ELF-1 (cell line): Measurements from ENCODE around the gene KIF16B.

Source experiments
- DNase-seq: peaks from one replicate; pipeline ENCODE4 v3.0.0-alpha.2; 2016; ENCODE audit warnings: low read depth, low spot score

The KIF16B gene

DNA sequence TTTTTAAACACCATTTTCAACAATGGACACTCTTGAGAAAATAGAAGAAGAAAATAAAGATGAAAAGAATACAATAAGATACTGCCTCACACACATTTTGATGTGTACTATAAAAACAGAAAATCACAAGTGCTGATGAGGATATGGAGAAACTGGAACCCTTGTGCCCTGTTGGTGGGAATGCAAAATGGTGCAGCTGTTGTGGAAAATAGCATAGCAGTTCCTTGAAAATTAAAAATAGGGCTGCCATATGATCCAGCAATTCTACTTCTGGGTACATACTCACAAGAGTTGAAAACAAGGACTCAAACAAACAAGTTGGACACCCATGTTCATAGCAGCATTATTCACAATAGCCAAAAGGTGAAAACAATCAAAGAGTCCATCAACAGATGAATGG lies 173.0 kb downstream of the KIF16B start:
- no peak for DNase-seq

DNA sequence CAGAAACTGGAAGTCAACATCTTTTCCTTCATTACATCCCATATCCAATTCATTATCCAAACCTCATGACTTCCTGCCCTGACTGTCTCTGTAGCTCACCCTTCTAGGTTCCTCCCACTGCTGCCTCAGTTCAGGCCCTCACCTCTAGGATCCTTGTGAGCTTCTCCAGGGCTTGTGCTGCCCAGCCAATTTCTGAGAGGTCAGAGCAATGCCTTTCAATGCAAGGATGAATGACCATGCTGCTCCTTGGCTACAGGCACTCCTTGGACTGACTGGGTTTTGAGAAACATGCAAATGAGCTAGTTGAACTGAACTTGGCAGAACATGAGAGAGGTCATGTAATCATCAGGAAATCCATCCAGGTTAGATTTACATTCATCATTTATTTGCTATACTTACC lies 173.4 kb downstream of the KIF16B start:
- DNase-seq = no peak

DNA sequence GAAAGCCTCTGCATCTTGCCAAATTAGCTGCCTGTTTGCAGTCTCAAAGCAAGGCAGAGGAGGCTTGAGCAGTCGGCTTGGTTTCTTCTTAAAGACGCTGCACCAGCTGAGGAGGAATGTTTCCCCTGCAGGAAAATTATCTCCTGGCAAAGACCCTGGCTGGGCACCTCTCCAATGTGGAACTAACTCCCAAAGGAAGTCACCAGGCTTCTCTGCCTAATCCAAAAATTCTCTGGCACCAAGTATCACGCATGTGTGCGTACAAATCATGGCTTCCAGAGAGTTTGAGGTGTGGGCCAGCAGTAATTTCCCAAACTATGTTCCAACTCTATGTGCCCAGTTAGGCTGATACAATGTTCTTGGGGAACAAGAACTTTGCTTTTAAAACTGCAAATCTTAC lies 176.2 kb downstream of the KIF16B start:
- no peak for DNase-seq

DNA sequence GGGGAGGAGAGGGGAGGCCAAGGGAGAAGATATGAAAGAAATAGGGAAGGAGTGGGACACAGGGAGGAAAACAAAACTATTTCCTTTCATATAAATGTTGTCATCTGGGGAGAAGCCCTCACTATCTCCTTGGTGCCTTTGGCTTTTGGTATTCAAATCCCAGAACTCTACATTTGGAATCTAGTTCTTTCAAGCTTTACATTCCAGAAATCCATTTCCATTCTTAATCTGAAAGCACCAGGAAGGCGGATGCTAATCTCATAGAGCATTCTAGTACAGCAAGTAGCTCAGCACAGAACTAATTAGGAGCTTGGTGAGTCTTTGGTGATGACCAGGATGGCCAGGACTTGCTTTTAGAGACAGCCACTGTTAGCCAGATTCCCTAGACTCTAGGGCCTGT lies 177.9 kb downstream of the KIF16B start:
- DNase-seq = no peak

DNA sequence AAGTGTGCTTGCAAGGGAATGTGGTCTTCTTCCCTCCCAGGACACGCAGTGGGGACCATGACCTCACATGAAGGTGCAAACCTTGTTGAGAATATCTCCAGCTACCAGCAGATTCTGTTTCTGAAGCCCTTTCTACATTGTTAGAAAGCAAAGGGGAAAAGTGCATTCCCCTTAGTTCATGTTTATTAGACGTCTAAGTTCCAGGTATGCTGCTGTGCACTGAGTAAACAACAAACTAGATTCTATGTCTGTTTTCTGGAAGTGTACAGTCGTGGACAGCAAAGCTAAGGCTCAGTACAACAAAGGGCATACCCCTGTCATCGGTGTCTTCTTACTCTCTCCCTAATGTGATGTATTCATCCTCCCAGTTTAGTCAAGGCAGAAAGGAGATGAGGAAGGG lies 178.5 kb downstream of the KIF16B start:
- no peak for DNase-seq

DNA sequence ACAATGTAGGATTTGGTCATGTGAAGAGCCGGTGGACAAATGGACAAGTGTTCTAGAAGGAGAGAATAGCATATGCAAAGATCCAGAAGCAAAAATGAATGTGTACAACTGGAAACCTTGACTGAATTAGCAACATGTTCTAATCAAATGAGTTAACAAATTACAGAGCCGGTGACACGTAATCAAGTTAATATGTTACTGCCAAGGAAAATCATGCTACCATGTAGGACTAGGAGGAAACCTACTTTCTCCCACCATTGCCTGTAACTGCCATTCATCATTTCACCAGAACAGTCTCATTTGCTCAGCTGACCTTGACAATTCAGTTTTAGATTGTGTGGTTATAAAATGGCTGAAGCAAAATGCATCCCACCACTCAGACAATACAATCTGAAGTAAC lies 179.4 kb downstream of the KIF16B start:
- no peak for DNase-seq

DNA sequence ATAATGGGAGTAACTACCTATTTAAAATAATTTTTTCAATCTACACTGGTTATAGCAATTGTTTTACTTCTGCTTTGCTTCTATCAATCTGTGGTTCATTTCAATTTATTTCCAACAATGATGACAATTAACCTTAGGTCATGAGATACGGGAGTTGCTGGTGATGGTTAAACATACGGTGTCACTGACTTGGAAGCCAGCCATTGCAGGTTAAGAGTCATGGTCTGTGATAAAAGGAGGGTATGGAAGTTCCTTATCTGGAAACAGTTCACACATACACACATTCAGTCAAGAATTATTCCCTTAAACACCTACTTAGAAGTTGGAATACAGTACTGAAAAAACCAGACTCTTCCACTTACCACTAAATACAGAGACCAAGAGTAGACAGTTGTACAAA lies 180.0 kb downstream of the KIF16B start:
- DNase-seq = no peak

DNA sequence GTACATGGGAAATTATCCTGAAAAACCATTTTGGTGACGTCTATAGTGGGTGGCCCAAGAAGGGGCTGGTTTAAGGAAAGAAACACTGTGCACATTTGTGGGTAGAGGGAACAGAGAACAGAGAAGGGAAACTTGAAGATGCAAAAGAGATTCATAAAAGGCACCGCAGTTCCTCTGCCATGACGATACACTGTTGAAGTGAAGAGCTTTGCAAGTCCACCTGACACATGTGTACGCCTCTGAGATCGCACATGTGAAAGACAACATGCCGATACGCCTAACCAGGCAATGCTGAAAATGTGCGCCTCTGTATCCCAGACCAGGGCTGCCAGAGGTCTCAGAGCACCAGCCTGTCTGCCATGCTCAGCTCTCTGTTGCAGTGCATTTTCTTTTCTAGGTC lies 180.9 kb downstream of the KIF16B start:
- no peak for DNase-seq

DNA sequence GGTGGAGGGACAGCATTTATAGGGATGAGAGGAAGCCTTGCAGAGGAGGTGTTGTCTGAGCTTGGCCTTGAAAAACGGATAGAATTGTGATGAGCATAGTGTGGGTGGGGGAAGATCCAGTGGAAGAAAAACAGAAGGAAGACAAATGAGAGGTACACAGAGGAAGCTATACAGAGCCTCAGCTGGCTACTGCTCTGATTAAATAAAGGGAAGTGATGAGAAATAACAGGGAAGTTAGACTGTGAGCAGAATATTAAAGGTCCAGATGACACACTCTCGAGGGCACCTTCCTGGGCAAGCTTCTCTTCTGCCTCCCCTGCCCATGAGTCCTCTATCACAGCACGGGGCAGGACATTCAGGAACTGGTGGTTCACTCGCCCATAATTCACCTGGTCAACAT lies 182.3 kb downstream of the KIF16B start:
- DNase-seq = no peak

DNA sequence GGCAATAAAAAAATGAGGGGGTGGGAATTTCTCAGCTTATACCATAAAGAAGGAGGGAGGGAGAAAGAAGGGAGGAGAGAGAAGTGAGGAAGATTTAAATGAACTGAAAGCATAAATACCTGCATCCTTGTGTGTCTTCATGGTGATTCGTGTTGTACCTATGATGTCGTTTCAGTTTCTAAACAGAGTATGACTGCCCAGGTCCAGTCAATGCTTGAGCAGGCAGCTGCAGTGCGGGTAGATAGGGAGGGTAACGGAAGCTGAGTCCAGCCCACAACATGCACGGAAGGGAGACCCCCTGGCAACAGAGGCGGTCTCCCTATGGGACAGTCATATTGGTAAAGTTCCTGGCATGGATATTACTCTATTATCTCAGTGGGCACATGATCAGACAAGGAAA lies 184.5 kb downstream of the KIF16B start:
- DNase-seq = no peak

DNA sequence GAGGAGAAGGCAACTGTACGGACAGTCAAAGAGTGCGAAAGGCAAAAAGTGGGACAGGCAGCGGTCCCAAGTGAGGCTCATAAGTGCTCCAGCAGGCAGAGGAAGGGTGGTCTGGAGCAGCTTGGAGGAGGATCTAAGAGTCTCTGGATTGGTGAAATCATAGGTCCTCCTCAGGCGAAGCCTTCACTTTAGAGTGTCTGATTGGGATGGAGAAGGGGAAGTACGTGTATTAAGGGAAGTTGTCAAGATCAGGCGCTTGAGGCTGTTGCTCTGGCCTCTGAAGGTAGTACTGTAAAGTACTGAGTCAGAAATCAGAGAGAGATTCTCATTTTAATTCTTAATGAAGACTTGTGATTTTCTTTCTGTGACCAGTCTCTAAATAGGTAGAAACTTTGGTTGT lies 185.6 kb downstream of the KIF16B start:
- no peak for DNase-seq

DNA sequence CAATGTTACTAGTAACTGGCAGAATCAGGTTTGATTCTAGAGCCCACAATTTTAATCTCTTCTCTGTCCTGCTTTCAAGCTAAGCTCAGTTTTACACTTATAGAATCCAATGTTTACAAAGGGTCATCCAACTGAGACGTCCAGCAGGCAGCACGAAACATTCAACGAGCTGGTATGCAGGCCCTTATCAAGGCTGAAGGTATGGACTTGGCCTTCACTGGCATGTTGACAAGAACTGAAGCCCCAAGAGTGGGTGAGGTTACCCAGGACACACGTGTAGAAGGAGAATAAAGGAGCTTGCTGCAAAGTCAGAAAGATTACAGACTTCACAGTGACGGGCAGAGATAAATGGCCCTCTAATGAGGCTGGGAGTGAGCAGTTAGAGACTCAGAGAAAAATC lies 187.4 kb downstream of the KIF16B start:
- no peak for DNase-seq

DNA sequence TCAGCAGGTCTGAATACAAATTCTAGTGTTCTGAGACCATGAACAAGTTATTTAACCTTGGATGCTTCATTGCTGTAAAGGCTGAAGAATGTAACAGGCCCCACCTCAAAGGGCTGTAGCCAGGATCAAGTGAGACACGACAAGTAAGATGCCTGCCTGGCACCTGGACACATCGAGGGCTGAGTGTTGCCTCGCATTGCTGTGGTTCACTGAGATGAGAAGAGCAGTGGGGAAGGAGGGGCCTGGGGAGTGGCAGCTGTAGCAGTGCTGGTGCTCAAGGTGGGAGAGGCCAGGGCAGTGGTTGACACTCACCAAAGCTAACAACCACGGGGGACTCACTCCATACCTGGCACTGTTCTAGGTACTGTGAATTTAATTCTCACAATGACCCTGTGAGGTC lies 187.8 kb downstream of the KIF16B start:
- no peak for DNase-seq

DNA sequence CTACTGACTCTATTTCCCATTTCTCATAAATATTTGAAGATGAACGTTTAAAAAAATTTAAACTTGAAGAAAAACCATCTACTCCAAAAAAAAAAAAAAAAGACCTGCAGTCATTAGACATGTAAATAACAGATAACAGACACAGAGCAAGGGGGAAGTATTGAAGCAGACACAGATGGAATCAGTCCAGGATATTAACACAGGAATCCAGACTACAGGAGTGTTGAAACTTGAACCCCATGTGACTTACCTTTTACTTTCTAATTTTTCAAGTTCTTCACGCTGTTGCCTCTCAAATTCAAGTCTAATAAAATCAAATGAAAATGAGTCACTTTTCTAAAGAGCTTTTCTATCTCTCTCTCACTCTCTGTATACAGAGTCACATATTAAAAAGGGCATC lies 191.8 kb downstream of the KIF16B start:
- no peak for DNase-seq

DNA sequence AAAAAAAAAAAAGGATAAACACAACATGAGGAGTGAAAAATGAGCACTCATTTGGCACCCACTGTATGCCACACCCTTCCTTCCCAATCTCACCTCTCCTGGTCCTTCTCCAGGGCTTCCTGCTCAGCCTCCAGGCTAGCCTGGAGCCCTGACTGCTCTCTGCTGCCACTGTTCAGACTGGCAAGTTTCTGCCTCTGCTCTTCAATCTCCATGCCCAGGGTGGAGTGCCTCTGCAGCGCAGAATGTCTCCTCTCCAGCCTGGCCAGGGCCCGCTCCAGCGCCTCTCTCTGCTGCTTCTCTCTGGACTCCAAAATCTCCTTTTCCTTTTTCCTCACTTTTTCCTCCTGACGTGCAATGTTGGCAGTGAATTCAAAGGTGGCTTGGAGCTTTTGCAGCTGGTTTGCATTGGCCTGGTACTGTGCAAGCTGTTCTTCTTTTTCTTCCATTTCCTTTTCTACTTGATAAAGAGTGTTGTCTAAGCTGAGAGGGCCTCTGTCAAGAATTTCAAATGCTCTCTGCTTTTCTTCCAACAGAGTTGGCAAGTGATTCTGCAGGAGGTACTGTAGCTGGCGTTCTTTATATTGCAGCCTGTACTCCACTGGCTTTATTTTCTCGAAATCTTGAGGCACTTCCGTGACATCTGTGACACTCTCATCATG lies 194.4 kb downstream of the KIF16B start:
- no peak for DNase-seq

DNA sequence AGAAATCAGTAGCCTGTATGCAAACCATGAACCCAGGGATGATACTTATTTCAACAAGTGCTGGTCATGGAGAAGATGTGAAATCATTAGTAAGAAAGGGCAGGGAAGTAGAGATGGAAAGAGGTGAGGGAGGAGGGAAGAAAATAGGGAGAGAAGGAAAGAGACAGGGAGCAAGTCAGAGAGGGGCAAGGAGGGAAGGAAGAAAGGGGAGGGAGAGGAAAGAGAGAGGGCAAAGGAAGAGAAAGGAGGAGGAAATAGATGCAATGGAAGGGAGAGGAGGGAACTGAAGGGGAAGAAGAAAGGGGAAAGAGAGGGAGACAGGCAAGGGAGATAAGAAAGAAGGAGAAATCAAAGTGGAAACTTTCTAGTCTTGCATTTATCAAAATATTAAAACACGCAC lies 195.1 kb downstream of the KIF16B start:
- DNase-seq = no peak

DNA sequence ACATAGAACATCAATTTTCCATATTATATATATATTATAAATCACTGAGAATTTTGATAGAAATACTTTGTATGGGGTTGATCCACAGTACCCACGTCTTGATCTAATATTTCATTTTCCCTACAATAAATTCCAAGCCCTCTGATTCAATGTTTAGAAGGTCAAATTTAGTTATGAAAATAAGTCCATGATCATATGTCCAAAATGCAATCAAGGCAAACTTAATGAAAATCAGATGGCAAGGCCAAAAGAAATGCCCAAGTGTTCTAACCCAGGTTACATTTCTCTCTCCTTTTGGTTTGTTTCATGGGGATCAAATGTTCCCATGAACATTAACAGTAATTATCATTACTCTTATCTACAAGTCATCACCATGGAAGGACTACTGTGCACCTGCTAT lies 203.8 kb downstream of the KIF16B start:
- no peak for DNase-seq

DNA sequence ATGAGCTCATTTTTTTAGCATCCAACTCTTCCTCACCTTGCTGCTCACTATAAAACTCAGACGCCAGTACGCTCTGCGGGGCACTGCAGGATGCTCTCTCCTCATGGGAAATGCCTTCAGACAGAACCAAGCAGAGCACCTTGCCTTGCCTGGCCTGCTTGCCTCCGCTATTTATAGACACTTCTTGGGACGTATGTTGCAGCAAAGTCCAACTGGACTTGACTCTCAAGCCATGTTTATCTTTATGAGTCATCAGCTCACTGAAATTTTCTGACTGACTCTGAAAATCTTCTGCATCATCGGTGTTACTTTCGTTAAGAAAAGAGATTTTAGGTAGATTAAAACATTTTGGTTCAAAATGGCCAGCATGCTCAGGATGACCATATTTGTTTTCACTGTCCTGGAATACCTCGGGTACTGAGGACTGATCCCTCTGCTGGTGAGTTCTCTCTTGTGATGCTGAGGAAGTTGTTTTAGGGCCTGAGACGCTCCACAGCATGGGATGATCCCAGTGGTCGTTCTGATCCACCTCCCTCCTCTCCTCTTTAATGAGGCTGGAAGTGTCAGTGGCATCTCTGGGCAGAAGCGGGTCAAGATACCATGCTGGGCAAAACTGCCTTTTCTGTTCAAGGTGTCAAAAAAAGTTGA lies 204.5 kb downstream of the KIF16B start:
- DNase-seq = no peak

DNA sequence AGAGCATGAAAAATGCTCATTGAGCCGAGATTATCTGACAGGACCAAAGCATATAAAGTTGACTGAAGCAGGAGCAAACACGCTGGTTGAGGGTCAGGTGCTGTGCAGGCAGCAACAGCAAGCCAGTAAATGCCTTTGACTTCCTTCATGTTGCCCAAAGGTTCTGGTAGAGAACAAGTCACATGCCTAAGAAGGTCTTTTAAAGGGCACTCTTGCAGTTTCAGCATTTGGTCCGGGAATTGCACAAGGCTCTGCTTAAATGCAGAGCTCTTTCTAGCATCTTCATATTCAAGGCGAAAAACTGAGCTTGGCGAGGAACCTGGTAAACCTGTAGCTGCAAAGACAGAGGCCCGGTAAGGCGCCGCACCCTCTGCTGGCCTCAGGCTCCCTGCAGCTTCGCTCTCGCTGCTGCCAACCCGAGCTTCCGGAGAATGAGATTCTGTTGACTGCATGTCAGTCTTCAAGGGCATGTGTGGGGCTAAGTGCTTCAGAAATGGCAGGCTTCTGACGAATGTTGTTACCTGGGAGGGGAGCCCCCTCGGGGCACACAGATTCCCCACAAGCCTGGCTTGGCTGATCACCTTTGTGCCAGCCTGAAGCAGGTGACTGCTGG lies 205.2 kb downstream of the KIF16B start:
- no peak for DNase-seq

DNA sequence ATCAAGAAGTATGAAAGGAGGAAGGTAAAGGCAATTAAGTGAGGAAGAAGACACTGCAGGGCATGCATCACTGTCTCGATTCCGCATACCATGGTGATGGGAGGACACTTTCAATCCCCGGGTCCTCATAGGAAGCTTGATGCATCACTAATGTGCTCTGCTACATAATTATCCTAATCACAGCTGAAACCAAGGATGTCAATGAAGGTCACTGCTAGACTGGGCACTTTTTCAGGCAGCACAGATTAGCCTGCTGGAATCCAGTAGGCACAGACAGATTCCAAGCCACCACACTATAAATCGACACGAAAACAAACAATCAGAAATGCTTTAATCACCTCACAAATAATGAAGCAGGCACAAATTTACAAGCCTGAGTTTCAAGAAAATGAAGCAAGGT lies 206.7 kb downstream of the KIF16B start:
- DNase-seq = no peak

DNA sequence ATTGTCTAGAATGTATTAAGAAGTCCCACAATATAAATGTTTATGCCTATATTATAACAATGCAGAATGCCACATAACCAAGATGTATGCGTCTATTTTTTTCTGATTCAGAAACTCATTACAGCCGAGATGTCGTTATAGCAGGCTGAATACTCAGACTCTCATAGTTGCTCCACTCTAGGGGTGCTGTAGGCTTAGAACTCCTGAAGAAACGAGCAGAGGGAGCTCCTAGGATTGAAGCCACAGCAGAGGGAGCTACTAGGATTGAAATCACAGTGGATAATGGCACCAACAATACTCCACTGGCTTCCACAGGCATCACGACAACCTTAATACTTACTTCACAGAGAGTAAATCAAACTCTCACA lies 208.9 kb downstream of the KIF16B start:
- no peak for DNase-seq

DNA sequence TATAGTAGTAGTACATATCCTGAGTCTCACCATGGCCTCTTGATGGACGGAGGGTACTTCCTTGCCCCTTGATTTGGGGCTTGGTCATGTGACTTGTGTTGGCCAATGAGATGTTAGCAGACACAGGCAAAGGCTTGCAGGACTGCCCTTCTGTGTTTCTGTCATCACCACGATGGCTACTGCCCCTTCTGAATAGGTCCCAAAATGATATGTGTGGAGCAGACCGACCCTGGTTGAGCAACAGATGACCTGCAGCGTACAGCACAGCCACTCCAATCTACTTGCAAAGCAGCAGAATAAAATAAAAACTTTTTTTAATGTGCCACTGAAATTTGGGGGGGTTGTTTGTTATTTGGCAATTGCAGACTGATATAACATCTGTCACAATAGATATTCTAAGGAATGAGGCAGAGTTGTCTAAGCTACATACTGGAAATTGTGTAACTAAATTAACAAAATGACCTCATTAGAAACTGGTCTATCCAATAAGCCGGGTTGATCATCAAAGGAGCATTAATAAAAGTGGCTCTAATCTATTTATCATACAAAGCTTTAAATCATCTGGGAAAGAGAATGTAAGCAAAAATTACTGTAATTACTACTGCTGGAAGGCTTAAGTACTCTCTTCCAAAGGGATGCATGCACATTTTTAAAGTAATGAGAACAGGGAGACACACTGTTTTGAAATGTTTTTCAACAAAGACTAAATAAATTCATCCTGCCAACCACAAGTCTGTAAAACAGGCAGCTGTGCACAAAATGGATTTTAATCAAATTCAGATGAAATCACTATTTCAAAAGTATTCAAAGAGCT lies 209.5 kb downstream of the KIF16B start:
- DNase-seq = no peak

DNA sequence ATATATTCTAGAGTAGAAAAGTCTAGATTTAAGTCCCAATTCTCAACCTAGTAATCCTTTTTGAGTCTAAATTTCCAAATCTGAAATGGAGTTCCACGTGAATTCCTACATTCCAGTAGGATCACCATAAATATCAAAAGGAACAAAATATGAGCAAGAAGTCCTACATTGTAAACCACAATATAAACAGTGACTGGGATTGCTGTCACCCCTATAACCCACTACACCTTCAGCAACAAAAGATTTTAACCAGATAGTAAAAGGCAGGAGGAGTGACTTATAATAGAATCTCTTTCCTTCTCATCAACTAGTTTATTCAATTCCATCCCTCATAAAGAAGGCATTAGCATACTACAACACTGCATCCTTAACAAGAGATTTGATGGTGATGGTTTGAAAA lies 210.6 kb downstream of the KIF16B start:
- no peak for DNase-seq
